Ishikawa (cell line): ENCODE measurements around the gene TIE1.

ENCODE experiments used
- EGR1 ChIP-seq: IDR thresholded peaks from 2 replicates; pipeline ENCODE4 v1.6.1; 2012
- EP300 ChIP-seq: IDR thresholded peaks from 2 replicates; pipeline ENCODE4 v1.6.1; 2012; ENCODE audit warnings: borderline replicate concordance
- FOXM1 ChIP-seq: IDR thresholded peaks from 2 replicates; pipeline ENCODE4 v1.6.1; 2012; ENCODE audit warnings: low read depth, borderline replicate concordance
- NFIC ChIP-seq: IDR thresholded peaks from 2 replicates; pipeline ENCODE4 v1.6.1; 2012
- RAD21 ChIP-seq: IDR thresholded peaks from 2 replicates; pipeline ENCODE4 v1.6.1; 2012; ENCODE audit warnings: low read depth
- TAF1 ChIP-seq: IDR thresholded peaks from 2 replicates; pipeline ENCODE4 v1.6.1; 2012; ENCODE audit warnings: low read depth, mild to moderate bottlenecking
- YY1 ChIP-seq: IDR thresholded peaks from 2 replicates; pipeline ENCODE4 v1.6.1; 2012; ENCODE audit warnings: low read depth
- ZBTB7A ChIP-seq: IDR thresholded peaks from 2 replicates; pipeline ENCODE4 v1.6.1; 2012; ENCODE audit warnings: low read depth
- TF ChIP-seq, protein P1 (sequence below): IDR thresholded peaks from 2 replicates; pipeline ENCODE4 v1.6.1; 2012
- TF ChIP-seq, protein P2 (sequence below): IDR thresholded peaks from 2 replicates; pipeline ENCODE4 v1.6.1; 2012; ENCODE audit warnings: low read depth, mild to moderate bottlenecking

- no peak; the same call in 1 of the 2 replicates for TF ChIP-seq NFIC
- no peak; the same call in 1 of the 2 replicates for TF ChIP-seq EGR1
- TF ChIP-seq EP300 = peak; percentile 54; the same call in 1 of the 2 replicates
- TF ChIP-seq FOXM1 = no peak
- 0 out of 2 replicates have a peak, but pooled peaks have one; percentile 15 for TF ChIP-seq YY1
- TF ChIP-seq, protein P1, sequence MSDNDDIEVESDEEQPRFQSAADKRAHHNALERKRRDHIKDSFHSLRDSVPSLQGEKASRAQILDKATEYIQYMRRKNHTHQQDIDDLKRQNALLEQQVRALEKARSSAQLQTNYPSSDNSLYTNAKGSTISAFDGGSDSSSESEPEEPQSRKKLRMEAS = 0 out of 2 replicates have a peak, but pooled peaks have one; percentile 36
- TF ChIP-seq RAD21 = peak; percentile 29
- TF ChIP-seq, protein P2, sequence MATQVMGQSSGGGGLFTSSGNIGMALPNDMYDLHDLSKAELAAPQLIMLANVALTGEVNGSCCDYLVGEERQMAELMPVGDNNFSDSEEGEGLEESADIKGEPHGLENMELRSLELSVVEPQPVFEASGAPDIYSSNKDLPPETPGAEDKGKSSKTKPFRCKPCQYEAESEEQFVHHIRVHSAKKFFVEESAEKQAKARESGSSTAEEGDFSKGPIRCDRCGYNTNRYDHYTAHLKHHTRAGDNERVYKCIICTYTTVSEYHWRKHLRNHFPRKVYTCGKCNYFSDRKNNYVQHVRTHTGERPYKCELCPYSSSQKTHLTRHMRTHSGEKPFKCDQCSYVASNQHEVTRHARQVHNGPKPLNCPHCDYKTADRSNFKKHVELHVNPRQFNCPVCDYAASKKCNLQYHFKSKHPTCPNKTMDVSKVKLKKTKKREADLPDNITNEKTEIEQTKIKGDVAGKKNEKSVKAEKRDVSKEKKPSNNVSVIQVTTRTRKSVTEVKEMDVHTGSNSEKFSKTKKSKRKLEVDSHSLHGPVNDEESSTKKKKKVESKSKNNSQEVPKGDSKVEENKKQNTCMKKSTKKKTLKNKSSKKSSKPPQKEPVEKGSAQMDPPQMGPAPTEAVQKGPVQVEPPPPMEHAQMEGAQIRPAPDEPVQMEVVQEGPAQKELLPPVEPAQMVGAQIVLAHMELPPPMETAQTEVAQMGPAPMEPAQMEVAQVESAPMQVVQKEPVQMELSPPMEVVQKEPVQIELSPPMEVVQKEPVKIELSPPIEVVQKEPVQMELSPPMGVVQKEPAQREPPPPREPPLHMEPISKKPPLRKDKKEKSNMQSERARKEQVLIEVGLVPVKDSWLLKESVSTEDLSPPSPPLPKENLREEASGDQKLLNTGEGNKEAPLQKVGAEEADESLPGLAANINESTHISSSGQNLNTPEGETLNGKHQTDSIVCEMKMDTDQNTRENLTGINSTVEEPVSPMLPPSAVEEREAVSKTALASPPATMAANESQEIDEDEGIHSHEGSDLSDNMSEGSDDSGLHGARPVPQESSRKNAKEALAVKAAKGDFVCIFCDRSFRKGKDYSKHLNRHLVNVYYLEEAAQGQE = no peak
- TF ChIP-seq TAF1 = peak; percentile 60
- TF ChIP-seq ZBTB7A = peak; percentile 71; the same call in 1 of the 2 replicates
Observed at GRCh38 chr1:43285269-43285990, 15.4 kb upstream of the TIE1 start, which contains the start of gene C1orf210.
